HPDE6-E6E7 (cell line): Measurements from ENCODE around the gene KCNC4.

Experiments used
- DNase-seq: peaks from one replicate; pipeline ENCODE4 v3.0.0; 2011; ENCODE audit warnings: missing footprints; ENCODE audit errors: extremely low spot score

KCNC4 gene

GRCh38 chr1:110209715-110210603, at the start of gene KCNC4:
Gene KCNC4 (plus strand): TSS chr1:110210314. CDS start chr1:110211500, 1,186 bp downstream.
- DNase-seq = peak; percentile 77

DNA sequence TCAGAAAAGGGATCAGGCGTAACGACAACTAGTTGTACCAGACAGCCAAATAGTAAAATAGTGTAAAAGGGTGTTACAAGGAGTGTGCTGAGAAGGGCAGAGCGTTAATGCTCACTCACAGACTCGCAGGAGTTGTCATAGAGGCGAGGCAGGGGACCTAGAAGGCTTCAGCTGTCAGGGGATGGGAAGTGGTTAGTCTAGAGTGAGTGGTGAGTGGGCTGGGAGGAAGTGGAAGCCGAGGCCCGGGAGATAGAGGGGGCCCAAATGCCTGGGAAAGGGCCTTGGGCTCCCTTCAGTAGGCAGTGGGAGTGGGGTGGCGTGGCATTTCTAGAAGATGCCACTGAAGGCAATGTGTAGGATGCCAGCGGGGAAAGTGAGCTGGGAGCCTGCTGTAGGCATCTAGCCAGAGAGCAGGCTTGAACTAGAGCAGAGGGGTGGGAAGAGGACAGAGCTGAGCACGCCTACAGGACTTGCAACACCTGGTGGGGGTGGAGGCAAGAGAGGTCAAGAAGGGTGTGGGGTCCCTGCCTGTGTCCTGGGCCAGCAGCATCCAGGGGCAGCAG, 49.5 kb upstream of the KCNC4 start:
- no peak for DNase-seq

DNA sequence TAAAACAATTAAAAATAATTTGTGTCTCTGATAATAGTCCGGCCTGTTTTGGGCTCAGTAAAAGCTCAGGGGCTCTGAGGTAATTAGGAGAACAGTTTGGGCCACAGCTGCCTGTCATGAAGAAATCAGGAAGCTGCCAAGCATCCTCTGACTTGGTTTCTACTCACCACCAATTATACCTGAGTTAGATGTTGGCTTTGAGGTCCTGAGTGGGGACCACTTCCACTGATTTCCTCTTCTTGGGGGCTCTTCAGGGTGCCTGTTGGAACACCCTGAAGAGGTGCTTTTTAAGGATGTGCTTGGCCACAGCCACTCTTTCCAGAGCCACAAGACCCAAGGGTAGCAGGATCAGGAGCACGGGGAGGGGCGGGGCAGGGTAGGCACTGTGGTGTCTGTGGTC, 48.9 kb upstream of the KCNC4 start:
- DNase-seq = no peak

DNA sequence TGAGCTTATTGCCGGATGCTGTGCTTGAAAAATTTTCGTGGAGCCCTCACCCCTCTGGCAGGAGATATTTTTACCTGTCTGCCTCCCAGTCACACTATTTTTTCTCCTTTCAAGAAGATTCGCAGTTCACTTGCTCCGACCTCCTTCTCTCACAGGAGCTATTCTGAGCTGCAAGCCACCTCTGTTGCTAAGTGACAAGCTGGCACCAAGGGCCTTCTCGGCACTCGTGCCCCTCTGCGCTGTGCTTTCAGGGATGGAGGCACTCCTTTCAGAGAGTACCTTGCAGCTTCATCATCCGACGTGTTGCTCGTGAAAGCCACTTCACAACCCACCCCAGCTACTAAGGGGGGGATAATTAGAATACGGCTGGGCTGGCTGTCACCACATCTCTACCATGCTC, 48.3 kb upstream of the KCNC4 start:
- no peak for DNase-seq

- no peak for DNase-seq
Observed at GRCh38 chr1:110163591-110163990, 46.5 kb upstream of the KCNC4 start.

DNA sequence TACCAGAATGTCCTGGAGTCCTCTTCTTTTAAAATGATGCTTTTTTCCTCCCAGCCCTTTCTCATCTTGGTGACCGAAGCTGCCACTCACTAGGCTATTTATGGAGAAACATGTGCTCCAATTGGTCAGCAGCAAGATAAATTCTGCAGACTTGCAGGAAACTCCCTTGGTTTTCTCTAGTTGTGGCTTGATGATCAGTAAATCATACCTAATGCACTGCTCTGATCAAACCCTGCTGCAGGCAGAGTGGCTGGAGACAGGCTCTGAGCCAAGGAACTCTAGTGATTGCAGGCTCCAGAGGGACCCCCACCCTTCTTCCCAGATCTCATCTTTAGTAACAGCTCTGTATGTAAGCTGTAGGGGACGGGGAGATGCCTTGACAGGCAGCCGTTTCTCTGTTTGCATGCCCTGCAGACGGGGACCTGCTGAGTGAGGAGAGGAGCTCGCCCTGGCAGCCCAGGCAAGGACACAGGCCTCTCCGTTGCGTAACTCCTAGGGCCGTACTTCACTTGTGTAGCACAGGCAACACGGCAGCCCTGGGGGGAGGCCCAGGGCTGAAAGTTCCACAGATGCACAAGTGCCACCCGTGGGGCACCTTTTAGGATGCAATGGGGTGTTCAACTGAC, 45.3 kb upstream of the KCNC4 start:
- DNase-seq = no peak

- DNase-seq = no peak
Observed at GRCh38 chr1:110165761-110166231, 44.3 kb upstream of the KCNC4 start.

GRCh38 chr1:110166861-110167260, 43.3 kb upstream of the KCNC4 start:
- no peak for DNase-seq

GRCh38 chr1:110170766-110171733, 39.1 kb upstream of the KCNC4 start:
- no peak for DNase-seq

- no peak for DNase-seq
Observed at GRCh38 chr1:110172001-110172400, 38.1 kb upstream of the KCNC4 start.

- DNase-seq = no peak
Observed at GRCh38 chr1:110173466-110174105, 36.5 kb upstream of the KCNC4 start.

DNA sequence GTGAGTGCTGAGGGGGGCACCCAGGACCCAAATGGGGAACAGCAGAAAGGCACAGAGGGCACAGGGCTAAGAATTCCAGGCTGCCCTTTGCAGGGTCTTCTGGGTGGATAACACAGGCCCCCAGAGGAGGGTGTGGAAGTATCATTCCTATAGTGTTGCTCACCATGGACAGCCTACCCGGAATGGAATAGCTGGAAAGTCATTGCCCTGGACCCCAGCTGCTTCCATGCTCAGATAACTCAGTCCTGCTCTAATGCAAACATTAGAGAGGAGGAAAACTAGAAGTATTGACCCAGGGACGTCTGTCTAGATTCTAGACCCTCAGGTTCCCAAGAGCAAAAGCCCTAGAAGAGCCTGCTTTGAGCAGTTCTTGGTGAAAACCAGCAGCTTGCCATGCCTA, 35.2 kb upstream of the KCNC4 start:
- DNase-seq = no peak

- no peak for DNase-seq
Observed at GRCh38 chr1:110176299-110176956, 33.7 kb upstream of the KCNC4 start.

- no peak for DNase-seq
Observed at GRCh38 chr1:110177775-110178174, 32.3 kb upstream of the KCNC4 start.

DNA sequence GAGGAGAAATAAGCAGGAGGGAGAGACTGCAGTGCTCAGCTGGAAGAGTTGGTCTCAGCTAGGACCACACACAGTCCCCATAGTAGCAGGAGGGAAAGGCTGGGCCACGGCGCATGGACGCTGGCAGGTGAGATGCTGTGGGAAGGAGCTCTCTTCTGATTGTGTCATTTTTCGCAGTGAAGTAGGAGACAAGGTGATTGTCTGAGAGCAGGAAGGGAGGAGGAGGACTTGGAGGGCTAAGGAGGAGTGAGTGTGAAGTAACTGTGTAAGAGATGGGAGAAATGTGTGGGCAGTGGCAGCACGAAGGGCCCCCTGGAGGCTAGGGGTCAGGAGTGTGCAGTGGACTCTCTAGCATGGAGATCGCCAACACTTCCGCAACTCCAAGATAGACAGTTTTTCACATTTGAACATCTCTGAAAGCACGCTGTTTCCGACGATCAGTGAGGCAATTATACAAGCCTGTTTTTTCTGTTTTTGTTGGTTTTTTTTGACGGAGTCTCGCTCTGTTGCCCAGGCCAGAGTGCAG, 26.4 kb upstream of the KCNC4 start:
- DNase-seq = no peak

DNA sequence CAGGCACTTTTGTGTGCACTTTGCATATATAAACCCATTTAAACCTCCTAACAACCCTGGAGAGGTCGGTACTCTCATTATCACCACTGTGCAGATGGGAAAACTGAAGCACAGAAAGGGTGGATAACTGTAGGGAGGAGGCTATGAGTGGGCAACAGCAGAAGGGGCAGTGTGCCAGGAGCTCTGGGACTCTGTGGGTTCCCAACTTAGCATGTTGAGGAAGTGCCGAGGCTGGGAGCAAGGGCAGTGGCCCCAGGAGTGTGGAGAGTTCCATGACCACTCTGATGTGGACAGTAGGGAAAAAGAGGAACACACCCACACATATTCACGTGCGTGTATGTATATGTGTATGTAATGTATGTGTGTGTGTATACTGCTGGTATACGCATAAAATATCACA, 25.7 kb upstream of the KCNC4 start:
- no peak for DNase-seq

DNA sequence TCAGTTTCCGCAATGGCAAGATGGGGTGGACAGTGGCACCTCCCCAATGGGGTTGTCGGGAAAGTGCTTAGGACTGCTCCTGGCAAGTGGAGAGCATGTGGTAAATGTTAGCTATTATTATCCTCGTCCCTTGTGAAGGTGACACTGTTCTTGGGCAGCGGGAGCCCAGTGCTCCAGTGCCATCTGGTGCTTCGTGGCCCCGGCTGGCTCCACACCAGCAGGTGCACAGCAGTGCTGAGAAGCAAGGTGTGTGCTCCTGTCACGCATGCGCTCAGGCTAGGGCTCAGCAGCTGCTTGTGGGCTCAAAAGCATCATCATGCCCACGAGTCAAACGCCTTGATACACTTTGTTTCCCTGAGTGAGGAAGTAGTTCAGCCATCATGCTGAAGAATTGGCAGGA, 24.9 kb upstream of the KCNC4 start:
- no peak for DNase-seq

DNA sequence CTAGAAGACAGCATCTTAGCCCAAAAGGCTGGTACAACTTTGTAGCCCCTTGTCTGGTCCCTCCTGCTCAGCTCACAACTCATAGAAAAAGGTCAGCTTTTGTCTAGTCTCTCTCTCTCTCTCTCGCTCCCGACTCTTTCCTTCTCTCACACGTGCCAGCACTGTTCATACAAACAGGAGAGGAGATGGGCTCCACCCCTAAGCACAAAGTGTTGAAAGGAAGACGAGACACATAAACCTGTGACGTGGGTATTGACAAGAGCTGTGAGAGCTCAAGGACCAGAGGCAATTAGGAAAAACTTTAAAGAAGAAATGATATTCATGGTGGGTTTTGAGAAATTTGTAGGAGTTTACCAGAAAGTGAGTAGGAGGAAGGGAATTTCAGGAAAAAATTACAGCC, 23.6 kb upstream of the KCNC4 start:
- no peak for DNase-seq

GRCh38 chr1:110187139-110187890, 22.8 kb upstream of the KCNC4 start:
- DNase-seq = no peak
